ENCODE results near the gene TAOK3.

Gene TAOK3

DNA sequence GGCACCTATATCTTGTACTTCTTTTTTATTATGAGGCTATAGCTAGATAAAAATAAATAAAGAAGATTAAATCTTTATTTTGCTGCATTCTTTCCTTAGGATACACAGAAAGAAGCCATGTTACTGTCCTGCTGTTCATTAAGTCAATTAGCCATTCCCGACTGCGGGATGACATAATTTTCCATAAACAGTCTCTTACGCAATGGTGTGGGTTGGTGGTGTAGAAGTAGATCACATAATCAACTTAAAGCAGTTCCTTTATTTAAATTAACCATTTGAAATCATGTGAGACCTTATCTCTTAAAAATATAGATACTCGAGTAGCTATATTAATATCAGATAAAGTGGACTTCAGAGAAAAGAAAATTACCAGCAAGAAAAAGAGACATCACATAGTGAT lies 40.2 kb downstream of the TAOK3 start:
- Histone ChIP-seq H2AFZ (ENCODE audit: low read depth, low read length) (no peak overlapping the region), H3K4me2 (ENCODE audit: low read length) (no peak overlapping the region), H3K27ac (ENCODE audit: low read length) (no peak overlapping the region), H3K9ac (ENCODE audit: low read length) (no peak overlapping the region), H3K4me3 (ENCODE audit: low read length) (no peak overlapping the region), H3K4me1 (ENCODE audit: low read length) (peaks cover 37% of the 10 kb centered on the region), H3K36me3 (replicated peaks; ENCODE audit: low read depth, low read length) (no peaks in the 10 kb centered on the region), H4K20me1 (ENCODE audit: insufficient read depth, low read length) (peaks cover 3% of the 10 kb centered on the region), H3K9me3 (ENCODE audit: insufficient read depth, low read length) (no peaks in the 10 kb centered on the region), H3K27me3 (ENCODE audit: low read depth, low read length) (no peaks in the 10 kb centered on the region), H3K79me2 (ENCODE audit: low read length) (no peaks in the 10 kb centered on the region; the same call in 1 of the 2 replicates)
- TF ChIP-seq, protein P1, sequence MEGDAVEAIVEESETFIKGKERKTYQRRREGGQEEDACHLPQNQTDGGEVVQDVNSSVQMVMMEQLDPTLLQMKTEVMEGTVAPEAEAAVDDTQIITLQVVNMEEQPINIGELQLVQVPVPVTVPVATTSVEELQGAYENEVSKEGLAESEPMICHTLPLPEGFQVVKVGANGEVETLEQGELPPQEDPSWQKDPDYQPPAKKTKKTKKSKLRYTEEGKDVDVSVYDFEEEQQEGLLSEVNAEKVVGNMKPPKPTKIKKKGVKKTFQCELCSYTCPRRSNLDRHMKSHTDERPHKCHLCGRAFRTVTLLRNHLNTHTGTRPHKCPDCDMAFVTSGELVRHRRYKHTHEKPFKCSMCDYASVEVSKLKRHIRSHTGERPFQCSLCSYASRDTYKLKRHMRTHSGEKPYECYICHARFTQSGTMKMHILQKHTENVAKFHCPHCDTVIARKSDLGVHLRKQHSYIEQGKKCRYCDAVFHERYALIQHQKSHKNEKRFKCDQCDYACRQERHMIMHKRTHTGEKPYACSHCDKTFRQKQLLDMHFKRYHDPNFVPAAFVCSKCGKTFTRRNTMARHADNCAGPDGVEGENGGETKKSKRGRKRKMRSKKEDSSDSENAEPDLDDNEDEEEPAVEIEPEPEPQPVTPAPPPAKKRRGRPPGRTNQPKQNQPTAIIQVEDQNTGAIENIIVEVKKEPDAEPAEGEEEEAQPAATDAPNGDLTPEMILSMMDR (IDR thresholded peaks at IDR 0.05; ENCODE audit: low read depth, low read length), result no peak
- no peak for TF ChIP-seq EZH2phosphoT487 (IDR thresholded peaks at IDR 0.05; ENCODE audit: low read depth)

DNA sequence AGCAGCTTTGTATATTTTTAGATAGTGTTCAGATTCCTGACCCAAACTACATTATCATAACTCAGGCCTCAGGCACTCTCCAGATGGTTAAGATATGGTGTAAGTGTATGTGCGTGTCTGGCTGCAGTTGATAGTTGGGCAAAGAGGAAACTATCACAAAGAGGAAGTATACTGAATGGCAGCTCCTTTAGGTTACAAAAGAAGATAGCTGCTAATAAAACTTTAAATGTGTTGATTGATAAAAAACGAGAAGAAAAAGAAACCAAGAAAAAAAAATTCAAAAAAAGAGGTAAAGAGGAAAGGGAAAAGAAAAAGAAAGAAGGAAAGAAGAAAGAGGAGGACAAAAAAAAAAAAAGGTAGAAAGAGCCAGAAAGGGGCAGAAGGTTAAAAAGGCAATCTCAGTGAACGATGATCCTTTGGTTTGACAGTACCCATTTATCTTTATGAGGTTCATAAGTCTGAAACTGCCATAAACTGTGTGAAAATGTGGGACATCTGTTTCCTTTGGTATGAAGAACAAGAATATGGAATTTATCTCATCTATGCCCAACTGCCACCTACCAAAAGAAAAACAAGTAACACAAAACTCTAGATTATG lies 42.2 kb downstream of the TAOK3 start:
- H4K20me1 ChIP-seq (ENCODE audit: insufficient read depth, low read length), result no peaks in the 10 kb centered on the region
- no peaks in the 10 kb centered on the region for H3K27me3 ChIP-seq (ENCODE audit: low read depth, low read length)
- no peaks in the 10 kb centered on the region for H3K36me3 ChIP-seq (replicated peaks; ENCODE audit: low read depth, low read length)
- peak overlapping the region; percentile 6 for H3K27ac ChIP-seq (ENCODE audit: low read length)
- H3K4me3 ChIP-seq (ENCODE audit: low read length), result no peak overlapping the region
- peaks cover 39% of the 10 kb centered on the region for H3K4me1 ChIP-seq (ENCODE audit: low read length)
- peak overlapping the region; percentile 25 for H3K4me2 ChIP-seq (ENCODE audit: low read length)
- no peak overlapping the region for H3K9ac ChIP-seq (ENCODE audit: low read length)
- no peak overlapping the region for H2AFZ ChIP-seq (ENCODE audit: low read depth, low read length)
- TF ChIP-seq EZH2phosphoT487 (IDR thresholded peaks at IDR 0.05; ENCODE audit: low read depth), result no peak
- TF ChIP-seq, protein P1 (IDR thresholded peaks at IDR 0.05; ENCODE audit: low read depth, low read length), result no peak
- H3K79me2 ChIP-seq (ENCODE audit: low read length), result no peaks in the 10 kb centered on the region; the same call in 1 of the 2 replicates
- H3K9me3 ChIP-seq (ENCODE audit: insufficient read depth, low read length), result no peaks in the 10 kb centered on the region

DNA sequence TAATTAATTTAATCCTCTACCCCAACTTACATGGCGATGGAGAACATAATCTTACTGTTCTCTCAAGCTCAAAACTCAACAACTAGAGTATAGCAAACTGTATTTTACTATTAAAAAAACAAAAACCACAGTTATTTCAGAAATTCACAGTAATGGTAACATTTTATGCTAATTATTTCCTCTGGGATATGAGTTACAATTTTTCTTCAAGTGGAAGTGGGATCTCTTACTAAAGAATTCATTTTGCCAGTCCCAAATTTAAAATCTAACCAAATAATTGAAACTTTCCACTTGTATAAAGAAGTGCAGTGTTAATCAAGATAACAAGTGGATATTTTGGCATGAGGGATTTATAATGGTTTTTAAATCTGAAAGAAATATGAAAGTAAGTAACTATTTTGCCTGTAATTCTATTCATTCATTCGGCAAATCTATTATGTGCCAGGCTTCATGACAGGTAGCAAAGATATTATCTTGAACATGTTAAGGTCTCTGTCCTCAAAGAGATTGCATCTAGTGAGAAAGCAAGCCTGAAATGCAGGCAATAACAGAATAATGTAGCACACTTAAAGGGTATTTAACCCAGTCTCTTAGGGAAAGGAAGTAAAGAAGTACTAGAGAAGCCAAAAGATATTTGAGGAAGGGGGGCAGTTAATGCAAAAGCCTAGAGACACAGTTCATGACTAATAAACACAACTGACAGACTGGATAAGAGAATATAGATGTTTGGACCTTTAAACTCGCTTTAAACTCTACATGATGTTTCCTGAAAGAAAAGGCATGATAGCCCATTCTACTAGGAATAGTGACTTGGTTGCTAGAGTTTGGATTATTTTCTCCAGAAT lies 44.0 kb downstream of the TAOK3 start:
- H3K79me2 ChIP-seq (ENCODE audit: low read length), result no peaks in the 10 kb centered on the region; the same call in 1 of the 2 replicates
- no peak overlapping the region for H3K9ac ChIP-seq (ENCODE audit: low read length)
- TF ChIP-seq EZH2phosphoT487 (IDR thresholded peaks at IDR 0.05; ENCODE audit: low read depth), result no peak
- TF ChIP-seq, protein P1 (IDR thresholded peaks at IDR 0.05; ENCODE audit: low read depth, low read length), result no peak
- peaks cover 39% of the 10 kb centered on the region for H3K4me1 ChIP-seq (ENCODE audit: low read length)
- H3K4me3 ChIP-seq (ENCODE audit: low read length), result no peak overlapping the region
- H3K36me3 ChIP-seq (replicated peaks; ENCODE audit: low read depth, low read length), result no peaks in the 10 kb centered on the region
- H2AFZ ChIP-seq (ENCODE audit: low read depth, low read length), result no peak overlapping the region
- H3K27ac ChIP-seq (ENCODE audit: low read length), result no peak overlapping the region
- H3K9me3 ChIP-seq (ENCODE audit: insufficient read depth, low read length), result no peaks in the 10 kb centered on the region
- H4K20me1 ChIP-seq (ENCODE audit: insufficient read depth, low read length), result no peaks in the 10 kb centered on the region
- H3K4me2 ChIP-seq (ENCODE audit: low read length), result no peak overlapping the region
- no peaks in the 10 kb centered on the region for H3K27me3 ChIP-seq (ENCODE audit: low read depth, low read length)

DNA sequence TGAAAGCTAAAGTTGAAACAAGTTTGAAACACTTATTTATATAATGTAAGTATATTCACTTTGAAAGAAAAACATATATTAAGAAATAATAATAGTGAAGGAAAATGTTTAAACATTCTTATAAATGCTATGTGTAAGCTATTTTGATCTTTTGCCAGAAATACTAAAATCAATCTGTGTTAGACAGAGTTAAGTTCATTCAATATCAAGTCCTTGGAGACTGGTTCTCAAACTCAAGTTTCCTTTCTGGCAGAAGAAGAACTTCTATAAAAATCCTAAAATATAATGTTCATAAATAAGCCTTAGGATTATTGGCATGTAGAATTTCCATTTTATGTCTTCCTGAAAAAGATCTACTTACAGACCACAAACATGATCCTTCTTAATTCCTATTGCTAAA lies 45.3 kb downstream of the TAOK3 start:
- Histone ChIP-seq H3K27ac (ENCODE audit: low read length) (no peak overlapping the region), H3K4me1 (ENCODE audit: low read length) (peaks cover 39% of the 10 kb centered on the region), H2AFZ (ENCODE audit: low read depth, low read length) (no peak overlapping the region), H3K4me3 (ENCODE audit: low read length) (no peak overlapping the region), H3K9ac (ENCODE audit: low read length) (no peak overlapping the region), H3K79me2 (ENCODE audit: low read length) (no peaks in the 10 kb centered on the region; the same call in 1 of the 2 replicates), H3K27me3 (ENCODE audit: low read depth, low read length) (no peaks in the 10 kb centered on the region), H3K36me3 (replicated peaks; ENCODE audit: low read depth, low read length) (no peaks in the 10 kb centered on the region), H3K4me2 (ENCODE audit: low read length) (peak overlapping the region; percentile 45), H3K9me3 (ENCODE audit: insufficient read depth, low read length) (no peaks in the 10 kb centered on the region), H4K20me1 (ENCODE audit: insufficient read depth, low read length) (no peaks in the 10 kb centered on the region)
- TF ChIP-seq EZH2phosphoT487 (IDR thresholded peaks at IDR 0.05; ENCODE audit: low read depth), result no peak
- TF ChIP-seq, protein P1 (IDR thresholded peaks at IDR 0.05; ENCODE audit: low read depth, low read length), result no peak
